Measurements from ENCODE around the gene BBLN. TPM values are rescaled to one million over a fixed set of nuclear protein-coding genes. Genes with fewer than 3 reads are reported as not detected.
"Not testable (repeated sequence)": the region's sequence is repeated elsewhere in the genome, so short reads cannot be mapped to it uniquely, and the experiment has no call there.

BBLN gene
- total RNA-seq (10 to 100 TPM; 23.1 to 38.3 (median 30.9) TPM), polyA plus RNA-seq (100 to 1,000 TPM in 1 of 2 donors, 10 to 100 TPM in 1; 86.1 to 133 TPM)

- no peak for FAIRE-seq
- 0 to 1% methylated on average over 60 to 76 of the region's 77 CpGs for WGBS, 2 donors
- intact Hi-C loops (cut with DNase I), result no loop called here
Observed at GRCh38 chr9:128159784-128160602, at the start of gene BBLN. Gene BBLN (plus strand): TSS chr9:128160265. CDS start chr9:128160408, 143 bp downstream.

GRCh38 chr9:128111726-128112125 is 48.3 kb upstream of the BBLN start:
- H3K36me3 ChIP-seq, result peaks cover 3 to 17% (median 14%) of the 10 kb centered on the region in 3 donors
- H3K9me3 ChIP-seq; H3K27ac ChIP-seq; intact Hi-C loops (cut with DNase I); H3K27me3 ChIP-seq; H3K4me3 ChIP-seq; ATAC-seq; FAIRE-seq: not testable (repeated sequence)
- H3K4me1 ChIP-seq, result peaks cover 3 to 14% (median 10%) of the 10 kb centered on the region in 3 donors
- DNase-seq, result peak in 5 of 6 donors; percentile 2 to 30 (median 22)
- WGBS, 2 donors, result 82 to 85% methylated on average over 12 of the region's 12 CpGs

More at GRCh38 chr9:128159784-128160602, at the start of gene BBLN:
- ATAC-seq, result peak; percentile 90 to 94 (median 93)
- Histone ChIP-seq H3K27me3 (no peaks in the 10 kb centered on the region), H3K4me1 (peaks cover 0 to 13% (median 3%) of the 10 kb centered on the region in 3 donors), H3K36me3 (peaks cover 0 to 5% (median 0%) of the 10 kb centered on the region in 3 donors), H3K27ac (peak within 1 kb of the TSS in 3 of 4 donors; percentile 23 to 66 (median 59)), H3K4me3 (peak within 1 kb of the TSS; percentile 45 to 77 (median 65)), H3K9me3 (no peaks in the 10 kb centered on the region)
- TF ChIP-seq, protein P1, sequence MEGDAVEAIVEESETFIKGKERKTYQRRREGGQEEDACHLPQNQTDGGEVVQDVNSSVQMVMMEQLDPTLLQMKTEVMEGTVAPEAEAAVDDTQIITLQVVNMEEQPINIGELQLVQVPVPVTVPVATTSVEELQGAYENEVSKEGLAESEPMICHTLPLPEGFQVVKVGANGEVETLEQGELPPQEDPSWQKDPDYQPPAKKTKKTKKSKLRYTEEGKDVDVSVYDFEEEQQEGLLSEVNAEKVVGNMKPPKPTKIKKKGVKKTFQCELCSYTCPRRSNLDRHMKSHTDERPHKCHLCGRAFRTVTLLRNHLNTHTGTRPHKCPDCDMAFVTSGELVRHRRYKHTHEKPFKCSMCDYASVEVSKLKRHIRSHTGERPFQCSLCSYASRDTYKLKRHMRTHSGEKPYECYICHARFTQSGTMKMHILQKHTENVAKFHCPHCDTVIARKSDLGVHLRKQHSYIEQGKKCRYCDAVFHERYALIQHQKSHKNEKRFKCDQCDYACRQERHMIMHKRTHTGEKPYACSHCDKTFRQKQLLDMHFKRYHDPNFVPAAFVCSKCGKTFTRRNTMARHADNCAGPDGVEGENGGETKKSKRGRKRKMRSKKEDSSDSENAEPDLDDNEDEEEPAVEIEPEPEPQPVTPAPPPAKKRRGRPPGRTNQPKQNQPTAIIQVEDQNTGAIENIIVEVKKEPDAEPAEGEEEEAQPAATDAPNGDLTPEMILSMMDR (IDR thresholded peaks at IDR 0.05), result no peak
- peak; percentile 92 to 98 (median 96) for DNase-seq

DNA sequence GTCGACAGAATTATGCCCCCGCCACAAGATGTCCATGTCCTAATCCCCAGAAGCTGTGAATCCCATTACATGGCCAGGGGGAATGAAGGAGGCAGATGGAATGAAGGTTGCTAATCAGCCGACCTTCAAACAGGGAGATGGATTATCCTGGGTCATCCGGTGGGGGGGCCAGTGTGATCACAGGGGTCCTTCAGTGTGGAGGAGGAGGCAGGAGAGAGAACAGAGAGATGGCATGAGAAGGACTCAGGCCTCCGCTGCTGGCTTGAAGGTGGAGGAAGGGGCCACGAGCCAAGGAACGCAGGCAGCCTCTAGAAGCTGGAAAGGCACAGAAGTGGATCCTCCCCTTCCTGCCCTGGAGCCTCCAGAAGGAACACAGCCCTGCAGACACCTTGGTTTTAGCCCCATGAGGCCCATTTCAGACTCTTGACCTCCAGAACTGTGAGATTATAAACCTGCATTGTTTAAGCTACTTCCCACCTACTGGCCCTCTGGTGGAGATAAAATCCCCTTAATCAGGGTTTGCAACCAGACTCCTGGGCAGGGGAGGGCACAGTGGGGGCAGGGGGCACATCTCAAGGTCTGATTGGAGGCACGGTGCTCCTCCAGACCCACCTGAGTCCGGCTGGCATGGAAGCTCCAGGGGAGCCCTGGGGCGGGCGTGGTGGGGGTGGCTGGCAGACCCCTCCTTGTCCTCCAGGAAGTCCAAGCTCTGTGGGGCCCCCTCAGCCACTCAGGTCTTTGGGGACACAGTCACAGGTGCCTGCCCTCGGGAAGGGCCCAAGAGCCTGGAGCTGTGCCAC is 46.3 kb upstream of the BBLN start:
- Histone ChIP-seq H3K27me3 (no peaks in the 10 kb centered on the region), H3K4me1 (peaks cover 3 to 14% (median 10%) of the 10 kb centered on the region in 3 donors), H3K27ac (peak overlapping the region in 2 of 4 donors; percentile 80 to 92), H3K4me3 (no peak overlapping the region), H3K36me3 (no peaks in the 10 kb centered on the region), H3K9me3 (no peaks in the 10 kb centered on the region)
- FAIRE-seq, result no peak
- peak in 4 of 6 donors; percentile 46 to 63 (median 62) for DNase-seq
- intact Hi-C loops (cut with DNase I), result no loop called here
- no peak for ATAC-seq
- 86 to 89% methylated on average over 11 to 12 of the region's 12 CpGs for WGBS, 2 donors
- TF ChIP-seq, protein P1 (IDR thresholded peaks at IDR 0.05), result no peak

- no peaks in the 10 kb centered on the region for H3K36me3 ChIP-seq
- no peaks in the 10 kb centered on the region for H3K9me3 ChIP-seq
- peaks cover 3 to 17% (median 10%) of the 10 kb centered on the region in 3 donors for H3K4me1 ChIP-seq
- no peaks in the 10 kb centered on the region for H3K27me3 ChIP-seq
- ATAC-seq (peak; percentile 1 to 5 (median 2)), FAIRE-seq (no peak), DNase-seq (peak in 5 of 6 donors; percentile 50 to 88 (median 61))
- H3K4me3 ChIP-seq, result peak overlapping the region in 2 of 4 donors; percentile 5 to 6
- H3K27ac ChIP-seq, result peak overlapping the region; percentile 80 to 92 (median 86)
- TF ChIP-seq, protein P1 (IDR thresholded peaks at IDR 0.05), result no peak
- intact Hi-C loops (cut with DNase I), result loop anchor here in 2 of 3 donors (5.0 kb wide), 1 partner anchor 172 kb away; no protein-coding TSS in a partner anchor
- 69 to 70% methylated on average over 29 of the region's 29 CpGs for WGBS, 2 donors
Observed at GRCh38 chr9:128114326-128115186, 45.5 kb upstream of the BBLN start.

All from pancreas (tissue), 10 donors.